Measurements from ENCODE around the gene TRIM28.

The TRIM28 gene

DNA sequence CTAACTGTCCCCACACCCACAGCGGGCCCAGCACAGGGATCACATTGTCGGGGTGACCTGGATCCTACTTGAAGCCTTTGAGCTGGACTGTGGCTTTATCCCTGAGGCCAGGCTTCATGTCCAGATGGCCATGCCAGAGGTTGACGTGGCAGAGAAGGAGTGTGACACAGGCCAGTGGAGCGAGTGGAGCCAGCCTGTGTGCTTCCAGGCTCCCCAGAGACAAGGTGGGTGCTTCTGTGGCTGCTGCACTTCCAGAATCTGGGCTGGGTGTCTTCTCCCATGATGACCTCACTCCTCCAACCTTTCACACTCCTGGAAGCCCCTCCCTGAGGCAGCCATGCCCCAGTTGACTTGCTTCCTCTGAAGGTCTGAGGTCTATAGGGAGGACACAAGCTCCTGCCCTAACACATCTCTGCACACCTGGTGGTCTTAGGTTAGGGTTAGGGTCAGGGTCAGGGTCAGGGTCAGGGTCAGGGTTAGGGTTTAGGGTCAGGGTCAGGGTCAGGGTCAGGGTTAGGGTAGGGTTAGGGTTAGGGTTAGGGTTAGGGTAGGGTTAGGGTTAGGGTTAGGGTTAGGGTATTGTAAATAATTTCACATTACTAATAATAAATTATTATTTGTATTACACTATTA, 42.4 kb downstream of the TRIM28 start:
- TF ChIP-seq, protein P1, sequence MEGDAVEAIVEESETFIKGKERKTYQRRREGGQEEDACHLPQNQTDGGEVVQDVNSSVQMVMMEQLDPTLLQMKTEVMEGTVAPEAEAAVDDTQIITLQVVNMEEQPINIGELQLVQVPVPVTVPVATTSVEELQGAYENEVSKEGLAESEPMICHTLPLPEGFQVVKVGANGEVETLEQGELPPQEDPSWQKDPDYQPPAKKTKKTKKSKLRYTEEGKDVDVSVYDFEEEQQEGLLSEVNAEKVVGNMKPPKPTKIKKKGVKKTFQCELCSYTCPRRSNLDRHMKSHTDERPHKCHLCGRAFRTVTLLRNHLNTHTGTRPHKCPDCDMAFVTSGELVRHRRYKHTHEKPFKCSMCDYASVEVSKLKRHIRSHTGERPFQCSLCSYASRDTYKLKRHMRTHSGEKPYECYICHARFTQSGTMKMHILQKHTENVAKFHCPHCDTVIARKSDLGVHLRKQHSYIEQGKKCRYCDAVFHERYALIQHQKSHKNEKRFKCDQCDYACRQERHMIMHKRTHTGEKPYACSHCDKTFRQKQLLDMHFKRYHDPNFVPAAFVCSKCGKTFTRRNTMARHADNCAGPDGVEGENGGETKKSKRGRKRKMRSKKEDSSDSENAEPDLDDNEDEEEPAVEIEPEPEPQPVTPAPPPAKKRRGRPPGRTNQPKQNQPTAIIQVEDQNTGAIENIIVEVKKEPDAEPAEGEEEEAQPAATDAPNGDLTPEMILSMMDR (conservative IDR thresholded peaks at IDR 0.05), result no peak
- TF ChIP-seq ZFX (IDR thresholded peaks at IDR 0.05), result no peak

More for the DNA sequence above, 42.4 kb downstream of the TRIM28 start:
- no peak overlapping the region for H3K27ac ChIP-seq

Data from C4-2B (cell line).